Measurements from ENCODE around the gene SUPT5H. TPM values are rescaled to one million over a fixed set of nuclear protein-coding genes. Genes with fewer than 3 reads are reported as not detected.

SUPT5H gene
- total RNA-seq, 3 donors from 2014 or later: 74.3 to 115 (median 103) TPM

DNA sequence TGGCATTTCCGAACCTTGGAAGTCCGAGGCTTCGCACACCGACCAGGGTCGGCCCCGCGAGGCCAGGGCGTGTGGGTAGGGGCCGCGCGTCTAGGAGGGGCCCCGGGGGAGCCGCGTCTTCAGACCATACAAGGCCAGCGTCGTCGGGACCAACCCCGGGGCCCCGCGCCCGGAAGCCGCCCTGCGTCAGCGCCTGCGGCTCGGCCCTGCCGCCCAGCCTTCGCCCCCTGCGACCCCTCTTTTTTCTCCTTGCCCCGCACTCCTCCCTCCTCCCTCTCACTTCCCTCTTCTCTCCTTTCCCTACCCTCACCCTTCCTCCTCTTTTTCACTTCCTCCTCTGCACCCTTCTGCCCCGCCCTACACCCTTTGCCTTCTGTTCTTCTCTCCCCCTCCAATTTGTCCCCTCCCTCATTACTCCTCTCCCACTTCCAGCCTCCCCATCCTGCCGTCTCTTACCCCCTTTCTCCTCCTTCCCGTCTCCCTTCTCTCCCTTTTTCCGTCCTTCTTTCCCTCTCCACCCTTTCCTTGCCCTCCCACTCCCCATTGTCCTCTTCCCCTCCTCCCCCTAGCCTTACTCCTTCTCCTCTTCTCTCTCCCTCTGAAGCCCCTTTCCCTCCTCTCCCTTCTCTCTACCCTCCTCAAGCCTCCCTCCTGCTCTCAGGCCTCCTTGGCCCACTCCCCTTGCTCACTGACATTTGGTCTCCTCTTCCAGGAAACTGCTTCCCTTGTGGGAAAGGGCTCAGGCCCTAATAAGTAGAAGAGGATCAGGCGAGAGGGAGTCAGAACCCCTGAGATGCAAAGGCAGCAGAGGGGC is 35.2 kb upstream of the SUPT5H start:
- intact Hi-C loops (cut with DNase I; ENCODE audit: low total_unique reads): no loop called here
- peak overlapping the region; percentile 81 to 98 (median 96) for H3K4me3 ChIP-seq
- H3K36me3 ChIP-seq: peaks cover 6% of the 10 kb centered on the region
- H3K27ac ChIP-seq: peak overlapping the region; percentile 100
- peaks cover 0 to 3% of the 10 kb centered on the region in 2 donors for H3K4me1 ChIP-seq
- TF ChIP-seq POLR2AphosphoS5 (IDR thresholded peaks at IDR 0.05): peak; percentile 10 to 99 (median 62)
- TF ChIP-seq POLR2A (IDR thresholded peaks at IDR 0.05): peak; percentile 51
- TF ChIP-seq, protein P1, sequence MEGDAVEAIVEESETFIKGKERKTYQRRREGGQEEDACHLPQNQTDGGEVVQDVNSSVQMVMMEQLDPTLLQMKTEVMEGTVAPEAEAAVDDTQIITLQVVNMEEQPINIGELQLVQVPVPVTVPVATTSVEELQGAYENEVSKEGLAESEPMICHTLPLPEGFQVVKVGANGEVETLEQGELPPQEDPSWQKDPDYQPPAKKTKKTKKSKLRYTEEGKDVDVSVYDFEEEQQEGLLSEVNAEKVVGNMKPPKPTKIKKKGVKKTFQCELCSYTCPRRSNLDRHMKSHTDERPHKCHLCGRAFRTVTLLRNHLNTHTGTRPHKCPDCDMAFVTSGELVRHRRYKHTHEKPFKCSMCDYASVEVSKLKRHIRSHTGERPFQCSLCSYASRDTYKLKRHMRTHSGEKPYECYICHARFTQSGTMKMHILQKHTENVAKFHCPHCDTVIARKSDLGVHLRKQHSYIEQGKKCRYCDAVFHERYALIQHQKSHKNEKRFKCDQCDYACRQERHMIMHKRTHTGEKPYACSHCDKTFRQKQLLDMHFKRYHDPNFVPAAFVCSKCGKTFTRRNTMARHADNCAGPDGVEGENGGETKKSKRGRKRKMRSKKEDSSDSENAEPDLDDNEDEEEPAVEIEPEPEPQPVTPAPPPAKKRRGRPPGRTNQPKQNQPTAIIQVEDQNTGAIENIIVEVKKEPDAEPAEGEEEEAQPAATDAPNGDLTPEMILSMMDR (IDR thresholded peaks at IDR 0.05): peak; percentile 2 to 22 (median 8)
- H3K27me3 ChIP-seq: no peaks in the 10 kb centered on the region
- peak in 1 of 2 donors; percentile 81 for DNase-seq (ENCODE audit: low spot score in 2 of 2)
- H3K9me3 ChIP-seq: no peaks in the 10 kb centered on the region

DNA sequence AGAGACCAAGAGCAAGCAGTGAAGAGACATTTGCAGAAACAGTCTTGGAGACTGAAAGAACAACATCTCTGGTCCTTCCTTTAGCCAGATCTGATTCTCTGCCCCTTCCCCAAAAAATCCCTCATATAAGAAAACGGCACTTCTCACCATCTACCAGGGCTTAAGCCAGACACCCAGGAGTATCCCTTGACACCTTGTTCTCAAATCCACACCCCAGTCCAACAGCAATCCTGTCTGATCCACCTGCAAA is 34.6 kb upstream of the SUPT5H start:
- Histone ChIP-seq H3K4me3 (peak overlapping the region; percentile 81 to 98 (median 96)), H3K27ac (peak overlapping the region; percentile 100), H3K27me3 (no peaks in the 10 kb centered on the region), H3K9me3 (no peaks in the 10 kb centered on the region), H3K4me1 (peaks cover 0 to 3% of the 10 kb centered on the region in 2 donors), H3K36me3 (peaks cover 6% of the 10 kb centered on the region)
- DNase-seq (ENCODE audit: low spot score in 2 of 2): no peak
- TF ChIP-seq, protein P1 (IDR thresholded peaks at IDR 0.05): no peak
- TF ChIP-seq POLR2AphosphoS5 (IDR thresholded peaks at IDR 0.05) (peak in 1 of 3 donors; percentile 1), POLR2A (IDR thresholded peaks at IDR 0.05) (no peak)
- intact Hi-C loops (cut with DNase I; ENCODE audit: low total_unique reads): no loop called here

DNA sequence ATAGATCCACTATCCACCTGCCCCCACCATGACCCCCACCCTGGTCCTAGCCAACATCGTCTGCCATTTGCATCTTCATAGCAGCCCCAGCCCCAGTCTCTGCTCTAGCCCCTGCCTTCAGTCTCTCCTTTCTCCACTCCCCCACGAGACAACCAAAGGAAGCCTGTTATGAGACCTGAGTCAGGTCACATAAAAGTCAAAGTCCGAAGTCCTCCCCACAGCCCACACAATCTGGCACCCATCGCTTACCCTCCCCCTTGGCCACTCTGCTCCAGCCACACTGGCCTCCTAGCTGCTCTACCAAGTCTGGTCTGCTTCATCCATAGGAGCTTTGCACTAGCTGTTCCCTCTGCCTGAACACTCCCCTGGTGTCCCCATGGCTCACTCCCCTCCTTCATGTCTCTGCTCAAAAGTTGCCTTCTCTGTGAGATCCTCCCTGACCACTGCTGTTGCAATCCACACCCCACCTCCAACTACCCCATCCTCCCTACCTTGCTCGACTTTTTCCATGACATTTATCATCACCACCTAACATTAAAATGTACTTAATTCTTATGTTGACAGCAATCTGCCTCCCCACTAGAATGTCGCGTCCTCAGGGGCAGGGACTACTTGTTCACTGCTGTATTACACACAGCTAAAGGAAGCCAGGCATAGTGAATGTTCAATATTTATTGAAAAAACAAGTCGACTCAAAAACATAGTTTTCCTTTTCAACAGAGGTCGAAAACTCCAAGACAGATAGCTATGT is 34.1 kb upstream of the SUPT5H start:
- intact Hi-C loops (cut with DNase I; ENCODE audit: low total_unique reads): no loop called here
- peak in 1 of 2 donors; percentile 69 for DNase-seq (ENCODE audit: low spot score in 2 of 2)
- Histone ChIP-seq H3K4me3 (peak overlapping the region; percentile 81 to 98 (median 96)), H3K27me3 (no peaks in the 10 kb centered on the region), H3K27ac (peak overlapping the region; percentile 100), H3K4me1 (peaks cover 0 to 3% of the 10 kb centered on the region in 2 donors), H3K9me3 (no peaks in the 10 kb centered on the region), H3K36me3 (peaks cover 6% of the 10 kb centered on the region)
- TF ChIP-seq POLR2A (IDR thresholded peaks at IDR 0.05) (peak; percentile 66), POLR2AphosphoS5 (IDR thresholded peaks at IDR 0.05) (peak; percentile 9 to 100 (median 80))
- TF ChIP-seq, protein P1 (IDR thresholded peaks at IDR 0.05): peak in 1 of 3 donors; percentile 6

DNA sequence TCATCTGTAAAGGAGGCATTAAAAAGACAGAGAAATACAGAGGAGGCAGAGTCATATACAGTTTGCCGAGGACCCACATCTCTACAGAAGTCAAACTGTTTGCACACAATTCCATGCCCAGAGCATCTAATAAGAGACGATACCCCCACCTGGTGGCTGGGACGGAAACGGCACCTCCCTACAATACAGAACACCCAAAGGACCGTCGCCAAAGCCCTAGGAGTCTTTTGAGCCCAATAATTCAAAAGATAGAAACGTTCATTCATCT is 33.6 kb upstream of the SUPT5H start:
- Histone ChIP-seq H3K4me1 (peaks cover 0 to 1% of the 10 kb centered on the region in 2 donors), H3K27ac (peak overlapping the region; percentile 100), H3K9me3 (no peaks in the 10 kb centered on the region), H3K36me3 (peaks cover 6% of the 10 kb centered on the region), H3K27me3 (no peaks in the 10 kb centered on the region), H3K4me3 (peak overlapping the region; percentile 81 to 98 (median 96))
- intact Hi-C loops (cut with DNase I; ENCODE audit: low total_unique reads): no loop called here
- TF ChIP-seq POLR2AphosphoS5 (IDR thresholded peaks at IDR 0.05): no peak
- TF ChIP-seq, protein P1 (IDR thresholded peaks at IDR 0.05): peak; percentile 94 to 99 (median 99)
- no peak for TF ChIP-seq POLR2A (IDR thresholded peaks at IDR 0.05)
- DNase-seq (ENCODE audit: low spot score in 2 of 2): peak; percentile 92 to 94

Measured in breast epithelium (tissue), 4 donors.